Stomach (tissue), 9 donors: Measurements from ENCODE around the gene AKAP9. TPM values are rescaled to one million over a fixed set of nuclear protein-coding genes. Genes with fewer than 3 reads are reported as not detected.

Experiments
- DNase-seq, 2 donors: peaks; one replicate each; pipeline versions ENCODE4 v3.0.0 to v3.0.0-alpha.2; 2013 to 2019
- H3K27ac ChIP-seq, 5 donors: fragments of 200-600 bp in 4 of 5; sonication (generic) in 4 of 5; one replicate each; pipeline ENCODE4 v1.5.1; 2013 to 2019; ENCODE audit warnings: mild to moderate bottlenecking in 1 of 5, moderate library complexity in 1 of 5
- H3K27me3 ChIP-seq, 3 donors: fragments of 200-600 bp; sonication (generic); one replicate each; pipeline ENCODE4 v1.5.1; 2017 to 2019; ENCODE audit warnings: mixed run types in 1 of 3
- H3K36me3 ChIP-seq, 4 donors: fragments of 200-600 bp; sonication (generic); 1 replicate in 3 of 4; 2 replicates in 1 of 4; pipeline ENCODE4 v1.5.1; 2016 to 2019
- H3K4me1 ChIP-seq, 4 donors: fragments of 200-600 bp; sonication (generic); one replicate each; pipeline ENCODE4 v1.5.1; 2016 to 2019
- H3K4me3 ChIP-seq, 4 donors: fragments of 200-600 bp; sonication (generic) in 3 of 4; one replicate each; pipeline ENCODE4 v1.5.1; 2016 to 2019; ENCODE audit warnings: mild to moderate bottlenecking in 1 of 4
- H3K9me3 ChIP-seq, 4 donors: fragments of 200-600 bp; sonication (generic); one replicate each; pipeline ENCODE4 v1.5.1; 2016 to 2019
- CTCF ChIP-seq, 7 experiments: fragments of 450-650 bp in 4 of 7; fragments of 200-600 bp in 3 of 7; sonication (generic) in 3 of 7; IDR thresholded peaks; one replicate each; pipeline ENCODE4 v1.5.1; 2016 to 2019; ENCODE audit warnings: antibody characterized with exemption in 7 of 7, control low read depth in 2 of 7, mild to moderate bottlenecking in 1 of 7
- EP300 ChIP-seq: sonication (generic); formaldehyde crosslinking; IDR thresholded peaks from one replicate; pipeline ENCODE4 v1.6.1; 2017; ENCODE audit warnings: antibody characterized with exemption
- POLR2A ChIP-seq, 4 donors: fragments of 450-650 bp; IDR thresholded peaks; one replicate each; pipeline ENCODE4 v1.6.1; 2016; ENCODE audit warnings: antibody characterized with exemption in 4 of 4, control low read depth in 2 of 4, mild to moderate bottlenecking in 1 of 4, moderate library complexity in 1 of 4
- POLR2AphosphoS5 ChIP-seq, 3 donors: sonication (generic); formaldehyde crosslinking; IDR thresholded peaks; one replicate each; pipeline ENCODE4 v1.6.1; 2016; ENCODE audit warnings: antibody characterized with exemption in 3 of 3
- WGBS, 5 donors: extraction: QIAGEN DNeasy Blood & Tissue Kit in 3 of 5; methylation state at CpG; one replicate each; pipeline versions ENCODE4 v1.1.5 to v1.1.7; 2013 to 2018; 5-methylcytosine and 5-hydroxymethylcytosine counted together
- intact Hi-C: fragments of 100-400 bp; cut with DNase I; formaldehyde crosslinking; loops from one replicate; pipeline ENCODE4 v1.15.1; 2023; ENCODE audit warnings: low total_unique reads
- polyA plus RNA-seq, 3 donors: library from polyadenylated mRNA; stranded (reverse); fragments of 200-250 nt; gene quantifications; one replicate each; pipeline ENCODE4 v1.2.3, GENCODE V29; 2013
- total RNA-seq, 5 donors: library from RNA; depleted of rRNA; stranded (reverse); fragments of >200 nt; gene quantifications; one replicate each; pipeline versions ENCODE4 v1.1.0 to v1.2.3, GENCODE V29; 2014 to 2016
- donor health status: healthy with polysubstance abuse.
- donor health status: Bipolar disorder and iron deficiency.
- donor health status: healthy.

Gene AKAP9
- total and polyA plus RNA-seq, 8 donors: 5.7 to 149 (median 113) TPM

GRCh38 chr7:92149736-92150239 lies 209.1 kb downstream of the AKAP9 start:
- 91 to 93% (median 92%) methylated on average over 5 of the region's 5 CpGs for WGBS, 5 donors
- Histone ChIP-seq H3K36me3 (no peaks in the 10 kb centered on the region), H3K27me3 (no peaks in the 10 kb centered on the region), H3K4me3 (no peak overlapping the region), H3K9me3 (no peaks in the 10 kb centered on the region), H3K4me1 (no peaks in the 10 kb centered on the region), H3K27ac (no peak overlapping the region)
- TF ChIP-seq POLR2A (IDR thresholded peaks at IDR 0.05) (no peak), CTCF (IDR thresholded peaks at IDR 0.05) (no peak), POLR2AphosphoS5 (IDR thresholded peaks at IDR 0.05) (no peak), EP300 (no peak)
- no peak for DNase-seq
- intact Hi-C loops: no loop called here

- Histone ChIP-seq H3K9me3 (no peaks in the 10 kb centered on the region), H3K27me3 (no peaks in the 10 kb centered on the region), H3K4me1 (no peaks in the 10 kb centered on the region), H3K27ac (no peak overlapping the region), H3K4me3 (no peak overlapping the region), H3K36me3 (no peaks in the 10 kb centered on the region)
- no peak for DNase-seq
- intact Hi-C loops: no loop called here
- TF ChIP-seq EP300: no peak
- WGBS, 5 donors: 64 to 83% (median 80%) methylated on average over 1 of the region's 1 CpG
Observed at GRCh38 chr7:92150450-92151017, 209.9 kb downstream of the AKAP9 start.

- no peaks in the 10 kb centered on the region for H3K4me1 ChIP-seq
- DNase-seq: no peak
- WGBS, 5 donors: 87 to 98% (median 93%) methylated on average over 1 of the region's 1 CpG
- TF ChIP-seq POLR2AphosphoS5 (IDR thresholded peaks at IDR 0.05) (no peak), EP300 (no peak), CTCF (IDR thresholded peaks at IDR 0.05) (no peak), POLR2A (IDR thresholded peaks at IDR 0.05) (no peak)
- H3K36me3 ChIP-seq: no peaks in the 10 kb centered on the region
- H3K27ac ChIP-seq: no peak overlapping the region
- H3K9me3 ChIP-seq: no peaks in the 10 kb centered on the region
- intact Hi-C loops: no loop called here
- no peak overlapping the region for H3K4me3 ChIP-seq
- H3K27me3 ChIP-seq: no peaks in the 10 kb centered on the region
Observed at GRCh38 chr7:92155108-92155739, 214.6 kb downstream of the AKAP9 start.

- no peak overlapping the region for H3K27ac ChIP-seq
- no peak for DNase-seq
- no peaks in the 10 kb centered on the region for H3K9me3 ChIP-seq
- no peak for TF ChIP-seq EP300
- TF ChIP-seq POLR2A (IDR thresholded peaks at IDR 0.05): no peak
- TF ChIP-seq POLR2AphosphoS5 (IDR thresholded peaks at IDR 0.05): no peak
- no peak overlapping the region for H3K4me3 ChIP-seq
- no peaks in the 10 kb centered on the region for H3K4me1 ChIP-seq
- H3K27me3 ChIP-seq: no peaks in the 10 kb centered on the region
- intact Hi-C loops: no loop called here
- H3K36me3 ChIP-seq: no peaks in the 10 kb centered on the region
Observed at GRCh38 chr7:92156990-92157389, 216.3 kb downstream of the AKAP9 start.

GRCh38 chr7:92158660-92159575 lies 218.3 kb downstream of the AKAP9 start:
- Histone ChIP-seq H3K27ac (no peak overlapping the region), H3K4me3 (no peak overlapping the region), H3K4me1 (no peaks in the 10 kb centered on the region), H3K27me3 (no peaks in the 10 kb centered on the region), H3K9me3 (no peaks in the 10 kb centered on the region), H3K36me3 (no peaks in the 10 kb centered on the region)
- intact Hi-C loops: no loop called here
- TF ChIP-seq CTCF (IDR thresholded peaks at IDR 0.05) (no peak), EP300 (no peak), POLR2A (IDR thresholded peaks at IDR 0.05) (no peak), POLR2AphosphoS5 (IDR thresholded peaks at IDR 0.05) (no peak)
- WGBS, 5 donors: 79 to 93% (median 88%) methylated on average over 3 of the region's 3 CpGs
- DNase-seq: no peak
